Measurements from ENCODE around the gene CCSER1.
"Not testable (repeated sequence)": the region's sequence is repeated elsewhere in the genome, so short reads cannot be mapped to it uniquely, and the experiment has no call there.

CCSER1 gene

DNA sequence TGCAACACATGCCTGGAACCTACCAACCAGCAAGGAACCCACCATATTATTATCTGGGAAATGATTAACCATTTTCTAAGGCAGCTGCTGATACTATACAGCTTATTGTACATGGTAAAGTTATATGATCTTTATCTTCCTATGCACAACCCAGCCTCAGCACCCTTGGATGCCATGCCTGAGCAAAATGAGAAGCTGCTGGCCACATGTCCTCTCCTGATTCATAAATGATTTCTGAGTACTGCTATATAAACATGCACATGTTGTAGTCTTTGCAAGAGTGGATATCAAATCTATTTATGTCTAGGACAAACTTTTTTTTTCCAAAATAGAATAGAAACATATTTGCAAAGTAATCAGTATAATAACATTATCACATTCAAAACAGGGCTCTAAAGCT lies 1043.6 kb downstream of the CCSER1 start:
- no peak for DNase-seq (ENCODE audit: low spot score)

DNA sequence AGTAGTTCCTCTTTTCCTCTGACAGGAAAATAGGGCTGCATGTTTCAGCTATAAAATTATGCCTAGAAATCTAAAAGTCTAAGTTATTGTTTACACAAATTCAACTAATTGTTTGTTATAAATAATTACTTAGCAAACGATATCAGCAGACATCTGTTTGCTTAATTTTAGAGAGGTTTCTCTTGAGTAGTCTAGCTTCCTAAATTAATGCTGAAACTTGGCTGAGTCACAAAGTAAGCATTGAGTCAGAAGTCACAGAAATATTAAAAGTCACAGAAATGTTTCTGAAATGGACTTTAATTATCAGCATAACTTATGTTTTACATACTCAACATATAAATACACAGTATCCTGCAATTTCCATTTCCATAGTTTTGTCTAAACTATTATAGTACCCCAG lies 1044.0 kb downstream of the CCSER1 start:
- no peak for DNase-seq (ENCODE audit: low spot score)

DNA sequence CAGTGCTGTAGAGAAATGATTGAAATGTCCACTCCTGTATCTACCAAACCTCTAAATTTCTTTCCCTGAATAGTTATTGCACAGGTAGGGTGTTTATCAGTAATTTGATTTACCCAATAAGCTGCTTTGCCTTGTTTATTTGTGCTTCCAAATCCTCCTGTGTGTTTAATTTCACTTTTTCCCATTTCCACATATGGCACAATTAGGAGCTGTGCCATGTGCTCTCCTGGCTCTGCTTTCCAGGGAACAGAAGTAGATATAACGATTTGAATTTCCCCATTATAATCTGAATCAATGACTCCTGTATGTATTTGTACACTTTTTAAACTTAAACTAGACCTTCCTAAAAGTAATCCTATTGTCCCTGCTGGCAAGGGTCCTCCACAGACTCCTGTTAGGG lies 1057.9 kb downstream of the CCSER1 start:
- DNase-seq (ENCODE audit: low spot score) = not testable (repeated sequence)

DNA sequence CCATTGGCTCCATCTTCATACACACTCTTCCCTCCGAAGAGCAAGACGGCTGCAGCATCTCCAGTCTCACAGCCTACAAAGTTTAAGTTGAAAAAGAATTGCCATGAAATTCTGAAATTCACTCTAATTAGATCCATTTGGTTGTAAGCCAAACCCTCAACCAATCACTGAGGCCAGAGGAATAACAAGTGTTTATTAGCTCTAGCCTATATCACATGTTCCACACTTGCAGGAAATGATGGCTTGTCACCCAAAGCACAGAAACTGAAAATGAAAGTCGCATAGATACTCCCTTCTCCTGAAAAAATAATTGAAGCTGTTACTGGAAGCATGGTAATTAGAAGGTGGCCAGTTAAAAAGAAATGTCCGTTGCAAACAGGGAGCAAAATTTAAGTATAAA lies 1071.8 kb downstream of the CCSER1 start:
- no peak for DNase-seq (ENCODE audit: low spot score)

DNA sequence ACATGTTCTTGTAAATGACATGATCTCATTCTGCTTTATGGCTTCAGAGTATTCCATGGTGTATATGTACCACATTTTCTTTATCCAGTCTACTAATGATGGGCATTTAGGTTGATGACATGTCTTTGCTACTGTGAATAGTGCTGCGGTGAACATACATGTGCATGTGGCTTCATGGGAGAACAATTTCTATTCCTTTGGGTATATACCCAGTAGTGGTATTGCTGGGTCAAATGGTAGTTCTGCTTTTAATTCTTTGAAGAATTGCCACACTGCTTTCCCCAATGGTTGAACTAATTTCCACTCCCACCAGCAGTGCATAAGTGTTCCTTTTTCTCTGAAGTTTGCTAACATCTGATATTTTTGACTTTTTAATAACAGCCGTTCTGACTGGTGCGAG lies 1080.3 kb downstream of the CCSER1 start:
- DNase-seq (ENCODE audit: low spot score) = no peak

DNA sequence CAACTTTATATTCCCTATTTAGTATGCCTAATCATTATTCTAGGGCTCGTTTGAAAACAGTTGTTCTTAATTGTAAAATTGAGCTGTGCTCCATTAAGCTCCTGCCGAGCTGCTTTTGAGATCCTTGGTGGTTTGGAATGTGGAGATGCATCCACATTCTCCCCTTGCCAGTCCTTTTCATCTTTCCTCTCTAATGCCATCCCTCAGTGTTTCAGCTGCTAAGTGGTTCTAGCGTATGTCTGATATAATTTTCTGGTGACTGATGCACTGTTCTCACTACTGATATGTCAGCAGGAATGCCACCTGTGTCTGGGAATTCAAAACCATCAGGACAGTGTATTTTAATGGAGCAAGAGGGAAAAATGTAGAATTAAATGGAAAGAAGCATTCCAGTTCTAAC lies 1085.0 kb downstream of the CCSER1 start:
- DNase-seq (ENCODE audit: low spot score) = no peak

DNA sequence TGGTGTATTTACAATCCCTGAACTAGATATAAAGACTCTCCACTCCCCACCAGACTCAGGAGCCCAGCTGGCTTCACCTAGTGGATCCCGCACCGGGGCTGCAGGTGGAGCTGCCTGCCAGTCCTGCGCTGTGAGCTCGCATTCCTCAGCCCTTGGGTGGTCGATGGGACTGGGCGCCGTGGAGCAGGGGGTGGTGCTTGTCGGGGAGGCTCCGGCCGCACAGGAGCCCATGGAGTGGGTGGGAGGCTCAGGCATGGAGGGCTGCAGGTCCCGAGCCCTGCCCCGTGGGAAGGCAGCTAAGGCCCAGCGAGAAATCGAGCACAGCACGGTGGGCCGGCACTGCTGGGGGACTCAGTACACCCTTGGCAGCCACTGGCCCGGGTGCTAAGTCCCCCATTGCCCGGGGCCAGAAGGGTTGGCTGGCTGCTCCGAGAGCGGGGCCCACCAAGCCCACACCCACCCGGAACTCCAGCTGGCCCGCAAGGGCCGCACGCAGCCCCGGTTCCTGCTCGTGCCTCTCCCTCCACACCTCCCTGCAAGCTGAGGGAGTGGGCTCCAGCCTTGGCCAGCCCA lies 1090.7 kb downstream of the CCSER1 start:
- DNase-seq (ENCODE audit: low spot score) = not testable (repeated sequence)

DNA sequence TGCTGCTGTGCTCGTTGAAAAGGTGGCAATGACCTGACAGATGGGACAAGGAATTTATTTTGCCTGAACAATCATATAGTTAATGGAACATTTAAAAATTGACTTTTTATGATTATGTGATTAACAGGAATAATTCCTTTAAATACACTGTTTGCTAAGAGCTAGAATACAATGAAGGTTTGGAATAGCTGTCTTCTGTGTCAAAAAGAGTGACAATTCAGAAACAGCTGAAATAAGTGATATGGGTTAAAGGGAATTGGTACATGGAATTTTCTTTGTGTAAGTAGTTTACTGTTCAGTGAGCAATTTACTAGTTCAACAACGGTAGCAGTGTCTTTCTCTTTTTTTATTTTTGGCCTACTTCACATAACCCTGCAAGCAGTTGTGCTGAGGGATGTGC lies 1093.1 kb downstream of the CCSER1 start:
- DNase-seq (ENCODE audit: low spot score) = no peak

DNA sequence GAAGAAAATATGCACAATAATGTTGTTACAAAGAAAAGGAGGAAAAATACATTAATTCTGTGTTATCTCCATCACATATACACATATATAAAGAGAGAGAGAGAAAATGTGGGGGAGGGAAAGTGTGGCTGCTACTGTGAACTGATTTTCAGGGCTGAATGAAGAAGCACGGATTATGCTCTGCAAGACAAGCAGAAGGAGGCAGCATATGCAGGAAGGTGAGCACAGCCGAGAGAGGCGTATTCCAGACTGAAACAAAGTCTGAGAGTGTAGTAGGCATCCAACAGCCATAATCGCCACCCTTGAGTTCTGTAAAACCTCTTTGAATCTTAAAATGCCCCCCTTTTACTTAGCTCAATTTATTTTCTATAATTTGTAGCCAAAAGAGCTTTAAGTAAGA lies 1094.8 kb downstream of the CCSER1 start:
- no peak for DNase-seq (ENCODE audit: low spot score)

DNA sequence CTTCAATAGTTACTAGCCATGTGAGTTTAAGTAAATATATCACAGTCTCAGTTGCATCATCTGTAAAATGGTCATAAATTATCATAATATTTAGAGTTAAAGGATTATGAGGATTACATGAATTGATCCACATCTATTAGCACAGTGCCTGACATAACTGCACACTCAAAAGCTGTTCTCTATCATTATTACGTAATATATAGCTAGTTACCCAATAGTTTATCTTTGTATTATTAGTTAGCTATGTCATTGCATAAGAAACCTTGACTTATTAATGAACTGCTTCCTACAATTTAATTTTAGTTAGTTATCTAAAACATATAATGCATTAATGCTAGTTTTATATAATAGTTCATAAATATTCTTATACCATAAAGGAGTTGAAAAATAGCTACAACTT lies 1099.7 kb downstream of the CCSER1 start:
- DNase-seq (ENCODE audit: low spot score) = no peak

DNA sequence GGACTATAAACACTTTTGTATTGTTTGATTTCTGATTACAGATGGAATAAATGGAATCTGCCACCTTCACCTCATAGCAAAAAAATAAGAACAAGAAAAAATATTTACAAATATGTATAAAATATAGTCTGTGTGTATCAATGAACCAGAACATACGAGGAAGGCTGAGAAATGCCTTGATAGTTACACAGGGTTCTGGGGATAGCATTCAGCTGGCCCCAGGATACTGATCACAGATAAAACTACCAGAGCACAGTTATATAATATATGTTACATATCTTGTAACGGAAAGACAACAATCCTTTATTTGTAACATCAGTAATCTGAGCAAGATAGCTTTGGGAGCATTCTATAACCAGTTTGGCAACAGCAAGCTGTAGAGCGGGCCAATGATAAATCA lies 1101.5 kb downstream of the CCSER1 start:
- no peak for DNase-seq (ENCODE audit: low spot score)

DNA sequence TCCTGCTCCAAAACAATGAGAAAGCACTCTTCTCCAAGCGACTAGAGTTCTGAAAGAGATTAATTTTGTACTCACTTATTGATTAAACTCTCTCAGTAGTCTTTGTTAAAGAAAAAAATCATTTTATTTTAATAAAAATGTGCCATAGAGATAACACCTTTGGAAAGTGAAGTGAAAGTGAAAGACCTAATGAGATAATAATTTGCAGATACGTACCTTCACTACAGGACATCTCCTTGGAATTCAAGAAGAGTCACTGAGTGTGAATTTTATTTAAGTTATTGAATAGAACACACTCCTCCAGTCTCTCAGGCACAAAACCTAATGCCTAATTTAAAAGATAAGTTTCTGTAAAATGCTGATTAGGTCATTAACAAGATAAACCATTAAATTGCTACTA lies 1106.0 kb downstream of the CCSER1 start:
- no peak for DNase-seq (ENCODE audit: low spot score)

DNA sequence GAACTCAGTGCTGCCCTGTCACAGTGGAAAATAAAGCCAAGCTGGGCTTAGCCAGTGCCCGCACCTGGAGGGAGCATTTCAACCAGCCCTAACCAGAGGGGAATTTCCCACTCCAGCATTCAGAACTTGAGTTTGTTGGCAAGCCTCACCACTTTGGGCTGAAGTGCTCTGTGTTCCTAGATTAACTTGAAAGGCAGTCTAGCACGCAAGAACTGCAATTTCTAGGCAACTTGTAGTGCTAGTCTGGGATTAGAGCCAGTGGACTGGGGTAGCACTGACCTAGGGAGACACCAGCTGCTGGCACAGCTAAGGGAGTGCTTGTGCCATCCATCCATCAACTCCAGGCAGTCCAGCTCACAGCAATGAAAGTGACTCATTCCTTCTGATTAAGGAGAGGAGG lies 1115.9 kb downstream of the CCSER1 start:
- no peak for DNase-seq (ENCODE audit: low spot score)

DNA sequence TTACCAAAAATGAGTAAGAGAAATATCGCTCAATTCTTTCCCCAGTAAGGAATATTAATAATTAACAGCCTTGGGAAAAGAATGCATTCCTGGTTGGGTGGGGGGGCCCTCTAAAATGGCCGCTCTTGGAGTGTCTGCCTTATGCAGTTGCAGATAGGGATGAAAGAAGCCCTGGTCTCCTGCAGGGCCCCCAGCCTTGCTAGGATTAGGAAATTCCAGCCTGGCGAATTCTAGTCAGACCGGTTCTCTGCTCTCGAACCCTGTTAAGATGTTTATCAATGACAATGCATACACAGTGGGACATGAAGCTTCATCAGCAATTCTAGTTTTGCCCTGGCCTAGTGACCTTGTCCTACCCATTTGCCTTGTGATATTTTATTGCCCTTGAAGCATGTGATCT lies 1128.8 kb downstream of the CCSER1 start:
- no peak for DNase-seq (ENCODE audit: low spot score)

DNA sequence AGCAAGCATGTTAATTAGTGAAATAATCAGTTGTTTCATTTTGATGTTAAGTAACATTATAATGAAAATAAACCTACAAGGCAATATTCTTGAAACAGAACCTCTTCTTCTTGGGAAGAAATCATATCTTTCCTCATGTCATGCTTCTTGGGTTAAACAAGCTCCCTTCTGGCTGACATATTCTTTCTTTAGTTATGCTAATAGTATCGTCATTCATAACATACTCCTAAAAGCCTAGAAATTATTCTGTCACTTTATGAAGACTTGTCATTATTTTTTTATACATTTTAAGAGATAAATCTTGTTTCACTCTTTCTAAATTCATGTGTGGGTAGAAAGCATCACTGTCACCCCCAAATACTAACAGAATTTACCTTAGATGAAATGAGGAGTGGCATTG lies 1129.6 kb downstream of the CCSER1 start:
- DNase-seq (ENCODE audit: low spot score) = no peak

DNA sequence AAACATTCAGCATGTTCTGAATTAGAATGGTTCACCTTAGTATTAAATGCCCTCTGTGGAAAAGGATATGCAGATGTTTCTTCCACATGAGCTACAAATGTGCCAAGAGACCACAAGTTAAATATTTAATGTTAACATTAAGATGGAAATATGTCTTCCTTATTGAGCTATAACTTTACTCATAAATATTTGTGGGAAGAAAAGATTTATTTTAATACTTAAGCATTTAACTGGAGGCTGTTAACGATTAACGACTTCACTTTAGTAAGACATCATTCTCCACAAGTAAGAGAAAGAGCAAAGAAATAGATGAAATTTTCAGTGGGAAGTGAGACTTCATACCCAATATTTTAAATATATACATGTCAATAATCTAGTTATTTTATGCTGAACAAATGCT lies 1130.5 kb downstream of the CCSER1 start:
- no peak for DNase-seq (ENCODE audit: low spot score)

DNA sequence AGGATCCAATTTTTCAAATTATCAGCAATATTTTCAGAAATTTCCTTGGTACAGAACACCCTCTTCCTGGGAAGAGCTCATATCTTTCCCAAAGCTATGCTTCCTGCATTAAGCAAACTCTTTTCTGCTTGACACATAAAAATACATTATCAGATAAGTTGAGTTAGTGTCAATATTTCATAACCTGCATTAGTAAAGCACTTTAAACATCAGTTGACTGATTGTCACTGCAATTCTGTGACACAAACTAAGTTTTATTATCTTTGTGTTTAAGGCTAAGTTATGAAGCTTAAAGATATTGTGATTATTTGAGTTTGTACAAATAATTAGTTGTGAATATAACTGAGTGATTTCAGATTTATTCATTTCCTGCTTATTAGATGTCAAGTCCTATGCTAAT lies 1131.1 kb downstream of the CCSER1 start:
- DNase-seq (ENCODE audit: low spot score) = no peak

DNA sequence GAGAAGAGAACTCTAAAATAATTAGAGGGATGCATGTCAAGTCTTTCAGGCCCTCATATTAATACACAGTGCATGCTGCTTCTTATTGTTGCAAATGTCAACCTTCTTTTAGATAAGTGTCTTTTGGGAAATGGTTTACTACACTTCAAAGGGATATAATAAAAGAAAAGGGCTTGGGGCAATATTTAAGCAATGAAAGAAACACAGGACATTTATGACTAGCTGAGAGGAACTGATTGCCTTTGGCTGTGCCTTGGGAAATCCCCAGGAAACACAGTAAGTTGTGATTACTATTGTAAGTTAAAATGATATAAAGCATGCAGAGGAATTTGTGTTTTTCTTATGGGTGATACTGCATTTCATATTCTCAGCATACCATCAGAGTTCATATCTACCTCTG lies 1140.3 kb downstream of the CCSER1 start:
- DNase-seq (ENCODE audit: low spot score) = no peak

DNA sequence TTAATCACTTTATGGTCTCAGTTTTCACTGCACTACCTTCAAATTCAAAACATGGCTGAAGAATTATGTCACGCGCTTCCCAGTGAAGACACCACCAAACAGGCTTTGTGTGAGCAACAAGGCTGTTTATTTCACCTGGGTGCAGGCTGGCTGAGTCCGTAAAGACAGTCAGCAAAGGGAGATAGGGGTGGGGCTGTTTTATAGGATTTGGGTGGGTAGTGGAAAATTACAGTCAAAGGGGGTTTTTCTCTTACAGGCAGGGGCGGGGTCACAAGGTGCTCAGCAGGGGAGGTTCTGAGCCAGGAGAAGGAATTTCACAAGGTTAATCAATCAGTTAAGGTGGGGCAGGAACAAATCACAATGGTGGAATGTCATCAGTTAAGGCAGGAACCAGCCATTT lies 1141.3 kb downstream of the CCSER1 start:
- not testable (repeated sequence) for DNase-seq (ENCODE audit: low spot score)

DNA sequence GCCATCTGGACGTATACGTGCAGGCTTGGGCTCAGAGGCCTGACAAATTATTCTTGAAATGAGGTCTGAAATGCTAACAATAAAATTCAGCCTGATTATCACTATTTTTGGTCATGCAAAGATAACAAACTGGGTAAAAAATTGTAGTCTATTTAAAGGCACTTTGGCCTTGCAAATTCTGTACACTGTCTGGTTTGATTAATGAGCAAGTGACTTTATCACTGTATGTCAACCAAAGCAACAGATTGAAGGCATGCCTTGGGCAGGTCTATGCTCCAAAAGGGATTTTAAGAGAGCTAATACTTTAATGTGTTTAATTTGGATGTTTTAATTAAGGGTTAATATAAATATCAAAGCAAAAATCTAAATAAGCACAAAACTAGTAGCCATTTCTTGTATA lies 1141.7 kb downstream of the CCSER1 start:
- no peak for DNase-seq (ENCODE audit: low spot score)

DNA sequence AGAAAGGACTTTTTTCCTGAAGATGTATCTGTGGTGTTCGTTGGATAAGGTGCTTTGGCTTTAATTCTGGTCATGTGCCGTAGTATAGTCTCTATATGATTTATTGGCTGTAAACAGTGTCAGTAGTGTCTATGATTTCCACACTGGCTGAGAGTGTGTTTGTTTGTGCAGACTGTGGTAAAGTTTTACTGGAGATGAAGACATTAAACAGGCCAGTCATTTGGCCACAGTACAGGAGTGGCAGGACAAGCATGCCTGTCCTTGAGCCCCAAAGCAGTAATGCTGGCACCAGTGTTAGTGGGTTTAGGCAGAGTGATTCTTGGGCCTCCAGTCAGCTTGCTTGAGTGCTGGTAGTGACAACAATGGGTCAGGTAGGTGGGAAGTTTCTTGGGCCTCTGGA lies 1152.7 kb downstream of the CCSER1 start:
- no peak for DNase-seq (ENCODE audit: low spot score)

DNA sequence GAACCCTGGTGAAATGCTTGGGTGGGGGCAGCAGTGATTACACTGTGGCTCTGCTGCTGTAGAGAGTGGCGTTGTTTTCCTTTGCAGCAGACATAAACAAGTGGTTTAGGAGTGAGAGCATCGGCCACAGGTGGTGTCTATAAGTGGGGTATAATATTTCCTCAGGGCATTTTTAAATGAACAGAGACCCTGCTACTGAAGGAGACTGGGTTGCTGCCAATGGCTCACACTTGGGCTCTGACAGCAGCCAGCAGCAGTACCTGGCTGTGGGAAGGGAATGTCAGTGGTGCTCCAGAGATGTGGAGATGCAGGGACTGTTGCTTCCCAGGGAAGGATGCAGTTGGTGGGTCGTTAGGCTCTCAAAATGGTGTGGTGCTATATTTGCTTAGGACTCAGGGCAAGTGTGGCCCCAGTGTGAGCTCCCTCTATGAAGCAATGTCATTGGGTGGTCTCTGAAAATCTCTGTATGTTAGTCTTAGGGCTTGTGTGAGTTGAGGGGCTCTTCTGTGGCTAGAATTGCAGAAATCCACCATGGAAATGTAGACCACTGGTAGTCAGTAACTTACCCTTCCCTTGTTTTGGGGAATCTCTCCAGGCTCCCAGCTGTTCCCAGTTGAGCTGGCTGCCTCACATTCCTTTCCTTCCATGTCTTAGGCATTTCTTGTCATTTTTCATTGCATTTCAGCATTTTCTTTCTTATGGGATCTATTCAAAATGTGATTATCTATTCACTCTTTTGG lies 1153.5 kb downstream of the CCSER1 start:
- DNase-seq (ENCODE audit: low spot score) = no peak

DNA sequence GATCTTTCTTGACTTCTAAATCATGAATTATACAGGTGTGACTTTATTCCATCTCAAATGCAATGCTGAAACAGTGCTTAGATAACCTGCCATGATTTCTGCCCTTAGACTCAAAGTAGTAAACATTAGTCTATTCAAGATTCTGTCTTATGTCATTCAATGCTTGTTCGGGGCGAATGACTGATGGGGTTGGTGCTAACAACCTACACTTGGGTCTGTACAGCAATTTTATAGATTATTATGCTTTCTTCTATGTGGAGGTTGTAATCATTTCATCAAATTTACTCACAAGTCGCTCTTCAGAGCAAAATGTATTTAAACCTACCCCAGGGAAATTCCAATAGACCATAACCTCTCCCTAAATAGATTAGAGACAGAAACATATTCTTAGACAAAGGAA lies 1155.0 kb downstream of the CCSER1 start:
- no peak for DNase-seq (ENCODE audit: low spot score)

DNA sequence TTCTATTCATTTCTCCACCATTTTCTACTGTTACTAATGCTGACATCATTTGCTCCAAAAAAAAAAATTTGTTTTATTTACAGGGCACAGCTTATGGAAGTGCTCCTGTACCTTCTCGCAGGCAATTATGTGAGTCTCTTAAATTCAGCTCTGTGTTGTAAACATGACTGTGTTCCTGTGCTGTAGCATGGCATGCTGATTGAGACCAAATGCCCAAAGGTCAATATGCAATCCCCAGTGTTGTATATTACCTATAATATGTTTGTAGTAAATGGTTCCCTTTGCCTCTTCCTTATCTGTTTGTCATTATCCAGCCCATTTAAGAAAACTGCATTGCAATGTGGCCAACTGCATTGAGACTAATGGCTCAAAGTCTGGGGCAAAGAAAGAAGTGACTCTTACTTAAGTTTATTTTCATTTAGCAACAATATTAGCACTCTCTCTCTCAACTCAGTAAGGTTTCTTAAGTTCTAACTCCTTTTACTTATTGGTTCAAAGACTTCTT lies 1156.6 kb downstream of the CCSER1 start:
- no peak for DNase-seq (ENCODE audit: low spot score)
